HG03342 (cell line): ENCODE measurements around the gene AMMECR1L.
"Not testable (repeated sequence)": the region's sequence is repeated elsewhere in the genome, so short reads cannot be mapped to it uniquely, and the experiment has no call there.

Experiments used
- ATAC-seq: cut with Tn5 transposase; IDR thresholded peaks from one replicate; pipeline ENCODE4 v1.9.1; 2021; ENCODE audit warnings: mild to moderate bottlenecking, moderate library complexity; ENCODE audit not compliant: unreplicated experiment

AMMECR1L gene

GRCh38 chr2:127841466-127842178, 44.1 kb downstream of the AMMECR1L start:
- no peak for ATAC-seq

- no peak for ATAC-seq
Measured at GRCh38 chr2:127840893-127841292, 44.9 kb downstream of the AMMECR1L start.

GRCh38 chr2:127834951-127835350, 50.8 kb downstream of the AMMECR1L start:
- ATAC-seq: no peak

- peak; percentile 95 for ATAC-seq
Measured at GRCh38 chr2:127829845-127830246, 55.9 kb downstream of the AMMECR1L start.

- ATAC-seq: not testable (repeated sequence)
Measured at GRCh38 chr2:127826708-127827107, 59.0 kb downstream of the AMMECR1L start.

GRCh38 chr2:127826047-127826446, 59.7 kb downstream of the AMMECR1L start:
- no peak for ATAC-seq

GRCh38 chr2:127820080-127820668, 65.6 kb downstream of the AMMECR1L start:
- ATAC-seq: no peak

- no peak for ATAC-seq
Measured at GRCh38 chr2:127818794-127819425, 66.8 kb downstream of the AMMECR1L start.

GRCh38 chr2:127818241-127818640, 67.5 kb downstream of the AMMECR1L start:
- no peak for ATAC-seq

- ATAC-seq: no peak
Measured at GRCh38 chr2:127814677-127815076, 71.1 kb downstream of the AMMECR1L start.

- ATAC-seq: not testable (repeated sequence)
Measured at GRCh38 chr2:127812441-127812840, 73.3 kb downstream of the AMMECR1L start.
